ENCODE results near the gene MAMDC4. TPM values are rescaled to one million over a fixed set of nuclear protein-coding genes. Genes with fewer than 3 reads are reported as not detected.
"Not testable (repeated sequence)": the region's sequence is repeated elsewhere in the genome, so short reads cannot be mapped to it uniquely, and the experiment has no call there.

Gene MAMDC4
- total and polyA plus RNA-seq, 4 experiments from 2014 or later, result 9.3 to 11.7 TPM; not detected in 2

GRCh38 chr9:136829981-136830885, 21.9 kb upstream of the MAMDC4 start:
- intact Hi-C loops (cut with micrococcal nuclease), result no loop called here
- peaks cover 18% of the 10 kb centered on the region for H3K36me3 ChIP-seq (ENCODE audit: insufficient read depth, low read length)
- no peaks in the 10 kb centered on the region for H3K4me1 ChIP-seq (ENCODE audit: insufficient read depth, low read length)
- Mint-ChIP-seq H3K27ac (no peak overlapping the region), H3K4me3 (no peak overlapping the region), H3K9me3 (no peaks in the 10 kb centered on the region), H3K27me3 (no peaks in the 10 kb centered on the region), H3K4me1 (no peaks in the 10 kb centered on the region), H3K36me3 (peaks cover 5 to 27% of the 10 kb centered on the region in 2 donors)
- DNase-seq, result peak in 1 of 5 donors; percentile 21
- H3K9me3 ChIP-seq (ENCODE audit: control insufficient read depth in 1 of 2, low read length in 2 of 2), result no peaks in the 10 kb centered on the region
- ChIA-PET POLR2A (ENCODE audit: partially characterized antibody) (no interaction called here), CTCF (ENCODE audit: partially characterized antibody) (interaction anchor here (2.0 kb wide), 1 partner anchor 12 kb away, joined by 6 read pairs; the partner anchor contains the start of gene AJM1)
- no peaks in the 10 kb centered on the region for H3K27me3 ChIP-seq (ENCODE audit: insufficient read depth, low read length)
- no peak overlapping the region for H3K4me3 ChIP-seq (ENCODE audit: low read length in 2 of 2)
- no peak overlapping the region for H3K27ac ChIP-seq (ENCODE audit: low read depth, low read length)

- peaks cover 18% of the 10 kb centered on the region for H3K36me3 ChIP-seq (ENCODE audit: insufficient read depth, low read length)
- no peaks in the 10 kb centered on the region for H3K4me1 ChIP-seq (ENCODE audit: insufficient read depth, low read length)
- Mint-ChIP-seq H3K9me3 (no peaks in the 10 kb centered on the region), H3K4me3 (no peak overlapping the region), H3K4me1 (no peaks in the 10 kb centered on the region), H3K27ac (no peak overlapping the region), H3K36me3 (peaks cover 5 to 25% of the 10 kb centered on the region in 2 donors), H3K27me3 (no peaks in the 10 kb centered on the region)
- ChIA-PET CTCF (ENCODE audit: partially characterized antibody) (no interaction called here), POLR2A (ENCODE audit: partially characterized antibody) (no interaction called here)
- peak in 1 of 5 donors; percentile 12 for DNase-seq
- intact Hi-C loops (cut with micrococcal nuclease), result no loop called here
- no peak overlapping the region for H3K4me3 ChIP-seq (ENCODE audit: low read length in 2 of 2)
- H3K9me3 ChIP-seq (ENCODE audit: control insufficient read depth in 1 of 2, low read length in 2 of 2), result no peaks in the 10 kb centered on the region
- H3K27ac ChIP-seq (ENCODE audit: low read depth, low read length), result no peak overlapping the region
- no peaks in the 10 kb centered on the region for H3K27me3 ChIP-seq (ENCODE audit: insufficient read depth, low read length)
These were observed 21.0 kb upstream of the MAMDC4 start for GRCh38 chr9:136831002-136831719.

GRCh38 chr9:136831720-136832104, 20.4 kb upstream of the MAMDC4 start:
- Histone ChIP-seq H3K9me3 (ENCODE audit: control insufficient read depth in 1 of 2, low read length in 2 of 2) (no peaks in the 10 kb centered on the region), H3K27ac (ENCODE audit: low read depth, low read length) (no peak overlapping the region), H3K36me3 (ENCODE audit: insufficient read depth, low read length) (peaks cover 18% of the 10 kb centered on the region), H3K27me3 (ENCODE audit: insufficient read depth, low read length) (no peaks in the 10 kb centered on the region), H3K4me1 (ENCODE audit: insufficient read depth, low read length) (no peaks in the 10 kb centered on the region), H3K4me3 (ENCODE audit: low read length in 2 of 2) (no peak overlapping the region)
- no peak overlapping the region for H3K4me3 Mint-ChIP-seq
- peaks cover 5 to 25% of the 10 kb centered on the region in 2 donors for H3K36me3 Mint-ChIP-seq
- H3K9me3 Mint-ChIP-seq, result no peaks in the 10 kb centered on the region
- no peak overlapping the region for H3K27ac Mint-ChIP-seq
- intact Hi-C loops (cut with micrococcal nuclease), result no loop called here
- peak in 1 of 5 donors; percentile 27 for DNase-seq
- ChIA-PET CTCF (ENCODE audit: partially characterized antibody) (no interaction called here), POLR2A (ENCODE audit: partially characterized antibody) (no interaction called here)
- H3K27me3 Mint-ChIP-seq, result no peaks in the 10 kb centered on the region
- no peaks in the 10 kb centered on the region for H3K4me1 Mint-ChIP-seq

GRCh38 chr9:136832581-136832980, 19.6 kb upstream of the MAMDC4 start:
- DNase-seq, result peak in 1 of 5 donors; percentile 11
- Histone ChIP-seq H3K27ac (ENCODE audit: low read depth, low read length) (no peak overlapping the region), H3K36me3 (ENCODE audit: insufficient read depth, low read length) (peaks cover 18% of the 10 kb centered on the region), H3K9me3 (ENCODE audit: control insufficient read depth in 1 of 2, low read length in 2 of 2) (no peaks in the 10 kb centered on the region), H3K4me3 (ENCODE audit: low read length in 2 of 2) (no peak overlapping the region), H3K27me3 (ENCODE audit: insufficient read depth, low read length) (no peaks in the 10 kb centered on the region), H3K4me1 (ENCODE audit: insufficient read depth, low read length) (no peaks in the 10 kb centered on the region)
- no peak overlapping the region for H3K27ac Mint-ChIP-seq
- no peaks in the 10 kb centered on the region for H3K4me1 Mint-ChIP-seq
- CTCF ChIA-PET (ENCODE audit: partially characterized antibody), result interaction anchor here (0.7 kb wide), 1 partner anchor 618 kb away, joined by 3 read pairs; no protein-coding TSS in a partner anchor
- H3K9me3 Mint-ChIP-seq, result no peaks in the 10 kb centered on the region
- H3K27me3 Mint-ChIP-seq, result no peaks in the 10 kb centered on the region
- peaks cover 5 to 25% of the 10 kb centered on the region in 2 donors for H3K36me3 Mint-ChIP-seq
- H3K4me3 Mint-ChIP-seq, result no peak overlapping the region
- POLR2A ChIA-PET (ENCODE audit: partially characterized antibody), result no interaction called here
- intact Hi-C loops (cut with micrococcal nuclease), result no loop called here

- ChIA-PET POLR2A (ENCODE audit: partially characterized antibody) (interaction anchor here (0.7 kb wide), 1 partner anchor 194 kb away, joined by 3 read pairs; no protein-coding TSS in a partner anchor), CTCF (ENCODE audit: partially characterized antibody) (interaction anchor here (0.7 to 1.9 kb wide), 2 partner anchors 202 to 617 kb away, joined by 3 to 4 read pairs; no protein-coding TSS in a partner anchor)
- DNase-seq, result peak in 1 of 5 donors; percentile 20
- H3K9me3 Mint-ChIP-seq; H3K4me1 ChIP-seq (ENCODE audit: insufficient read depth, low read length); H3K4me3 ChIP-seq (ENCODE audit: low read length in 2 of 2); H3K27me3 ChIP-seq (ENCODE audit: insufficient read depth, low read length); intact Hi-C loops (cut with micrococcal nuclease); H3K27ac ChIP-seq (ENCODE audit: low read depth, low read length); H3K27me3 Mint-ChIP-seq; H3K9me3 ChIP-seq (ENCODE audit: control insufficient read depth in 1 of 2, low read length in 2 of 2); H3K4me1 Mint-ChIP-seq; H3K4me3 Mint-ChIP-seq; H3K27ac Mint-ChIP-seq: not testable (repeated sequence)
- H3K36me3 ChIP-seq (ENCODE audit: insufficient read depth, low read length), result peaks cover 18% of the 10 kb centered on the region
- peaks cover 5 to 26% of the 10 kb centered on the region in 2 donors for H3K36me3 Mint-ChIP-seq
These were observed 18.6 kb upstream of the MAMDC4 start for GRCh38 chr9:136833381-136834048.

GRCh38 chr9:136835162-136835931, 16.8 kb upstream of the MAMDC4 start:
- H3K9me3 Mint-ChIP-seq, result no peaks in the 10 kb centered on the region
- H3K36me3 ChIP-seq (ENCODE audit: insufficient read depth, low read length), result peaks cover 3% of the 10 kb centered on the region
- H3K27me3 ChIP-seq (ENCODE audit: insufficient read depth, low read length), result no peaks in the 10 kb centered on the region
- H3K4me1 Mint-ChIP-seq, result peaks cover 0 to 4% (median 0%) of the 10 kb centered on the region in 4 donors
- peaks cover 5 to 22% of the 10 kb centered on the region in 2 donors for H3K36me3 Mint-ChIP-seq
- ChIA-PET POLR2A (ENCODE audit: partially characterized antibody) (interaction anchor here (1.2 kb wide), 2 partner anchors 200 to 407 kb away, joined by 3 read pairs; no protein-coding TSS in a partner anchor), CTCF (ENCODE audit: partially characterized antibody) (interaction anchor here (1.0 to 1.9 kb wide), 2 partner anchors 9 to 200 kb away, joined by 3 to 4 read pairs; no protein-coding TSS in a partner anchor)
- H3K27ac Mint-ChIP-seq, result no peak overlapping the region
- H3K4me3 Mint-ChIP-seq, result no peak overlapping the region
- H3K4me1 ChIP-seq (ENCODE audit: insufficient read depth, low read length), result no peaks in the 10 kb centered on the region
- no peak overlapping the region for H3K27ac ChIP-seq (ENCODE audit: low read depth, low read length)
- no peaks in the 10 kb centered on the region for H3K9me3 ChIP-seq (ENCODE audit: control insufficient read depth in 1 of 2, low read length in 2 of 2)
- no peaks in the 10 kb centered on the region for H3K27me3 Mint-ChIP-seq
- H3K4me3 ChIP-seq (ENCODE audit: low read length in 2 of 2), result no peak overlapping the region
- no peak for DNase-seq
- intact Hi-C loops (cut with micrococcal nuclease), result no loop called here
